HG03439 (cell line): Measurements from ENCODE around the gene DPM2.

Experiments used
- ATAC-seq: cut with Tn5 transposase; IDR thresholded peaks from one replicate; pipeline ENCODE4 v1.9.1; 2021; ENCODE audit warnings: mild to moderate bottlenecking, moderate library complexity; ENCODE audit not compliant: unreplicated experiment

DPM2 gene

DNA sequence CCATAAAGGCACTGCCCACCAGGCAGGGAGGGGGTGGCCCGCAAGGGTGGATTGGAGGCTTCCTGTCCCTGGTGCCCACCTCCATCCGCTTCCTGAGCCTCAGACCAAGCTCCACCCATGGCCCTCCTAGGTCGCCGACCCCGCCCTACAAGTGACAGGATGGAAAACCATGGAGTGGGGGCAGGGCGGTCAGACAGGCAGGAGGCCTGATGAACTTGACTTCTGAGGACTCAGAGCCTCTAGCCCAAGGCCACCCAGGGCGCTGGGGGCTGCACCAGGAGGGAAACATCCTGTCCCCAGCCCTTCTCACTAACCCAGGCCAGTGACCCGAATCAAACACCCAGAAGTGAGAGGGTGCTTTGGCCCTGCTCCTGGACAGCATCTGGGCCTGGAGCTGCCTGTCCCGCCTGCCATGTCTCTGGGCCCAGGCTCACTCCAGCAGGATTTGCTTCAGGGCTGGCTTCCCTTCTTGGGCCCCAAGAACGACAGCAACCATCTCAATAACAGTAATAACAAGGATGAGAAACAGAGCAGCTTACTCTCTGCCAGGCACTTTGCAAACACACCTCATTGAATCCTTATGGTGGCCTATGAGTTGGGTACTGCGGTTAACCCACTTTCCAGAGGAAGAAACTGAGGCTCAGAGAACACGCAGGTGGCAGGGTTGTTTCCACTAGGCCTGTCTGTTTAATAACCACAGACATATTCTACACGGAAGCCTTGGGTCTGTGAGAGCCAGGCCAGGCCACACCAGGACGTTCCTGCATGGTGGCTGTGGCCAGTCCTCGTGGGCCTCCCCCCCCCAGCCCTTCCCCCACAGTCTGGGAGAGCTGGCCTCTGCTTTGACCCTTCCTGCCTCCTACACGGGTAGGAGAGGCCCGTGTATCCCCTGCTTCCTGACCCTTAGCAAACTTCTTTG is 33.8 kb downstream of the DPM2 start:
- no peak for ATAC-seq

DNA sequence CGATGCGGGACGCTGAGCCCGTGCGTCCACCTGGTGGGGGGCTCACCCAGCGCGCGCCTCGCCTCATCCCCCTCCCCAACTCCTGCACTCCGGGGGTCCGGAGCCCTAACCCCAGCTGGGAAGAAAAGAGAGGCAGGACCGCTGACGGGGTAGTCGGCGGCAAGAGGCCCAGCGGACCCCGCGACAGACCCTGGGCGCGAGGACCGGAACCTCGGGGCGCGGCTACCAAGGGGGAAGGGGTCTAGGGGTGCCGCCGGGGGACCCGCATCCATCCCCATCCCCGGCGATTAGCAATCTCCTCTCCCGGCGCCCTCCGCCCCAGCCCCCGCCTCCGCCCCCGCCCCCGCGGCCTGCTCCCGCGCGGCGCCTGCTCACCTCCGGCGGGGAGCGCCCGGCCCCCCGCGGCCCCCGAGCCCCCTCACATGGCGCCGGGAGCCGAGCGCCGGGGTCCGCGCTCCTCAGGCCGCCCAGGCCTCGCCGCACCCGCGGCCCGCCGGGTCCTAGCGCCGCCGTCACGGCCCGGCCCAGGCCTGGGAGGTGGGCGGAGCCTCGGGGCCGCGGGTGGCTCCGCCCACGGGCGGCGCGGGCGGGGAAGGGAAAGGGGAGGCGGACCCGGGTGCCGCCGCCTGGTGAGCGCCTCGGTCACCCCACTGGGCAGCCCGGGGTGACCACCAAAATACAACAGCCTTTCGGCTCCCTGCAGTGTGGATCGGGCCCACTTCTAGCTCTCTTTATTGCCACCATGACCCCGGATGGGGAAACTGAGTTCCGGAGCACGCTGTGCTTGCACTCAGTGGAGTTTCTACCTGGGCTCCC is 38.3 kb downstream of the DPM2 start, which contains the start of gene ST6GALNAC6:
Gene ST6GALNAC6, minus strand, starts transcription at position 476 of the 816 bp plus-strand sequence. CDS start 1,622 bp downstream, outside the sequence.
- peak; percentile 41 for ATAC-seq

DNA sequence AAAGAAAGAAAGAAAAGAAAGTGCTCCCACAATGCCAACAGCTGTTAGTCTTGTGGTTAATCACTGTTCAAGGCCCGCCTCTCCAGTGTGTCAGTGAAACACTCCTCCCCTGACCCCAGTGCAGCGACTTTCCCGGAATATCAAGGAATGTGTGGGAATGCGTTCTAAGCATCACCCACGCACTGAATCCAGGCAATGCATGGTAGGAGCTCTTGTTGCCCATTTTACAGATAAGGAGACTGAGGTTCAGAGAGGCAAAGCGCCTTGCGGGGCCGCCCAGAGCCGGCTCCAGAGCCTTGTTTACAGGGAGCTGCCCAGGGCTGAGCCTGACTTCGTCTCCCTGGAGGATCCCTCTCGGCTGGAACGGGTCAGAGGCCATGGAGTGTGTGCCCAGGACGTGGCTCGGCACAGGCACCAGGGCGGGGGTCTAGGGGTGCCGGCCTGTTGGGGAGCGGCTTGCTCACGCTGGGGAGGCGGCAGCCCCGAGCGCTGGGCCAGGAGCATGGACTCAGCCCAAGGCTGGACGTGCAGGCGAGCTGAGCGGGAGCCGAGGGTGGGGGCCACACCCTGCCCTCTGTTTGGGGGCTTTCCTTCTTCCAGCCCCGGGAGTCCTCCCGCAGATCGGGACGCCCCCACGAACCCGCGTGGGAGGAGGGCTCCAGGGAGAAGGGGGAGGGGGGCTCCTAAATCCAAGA is 39.1 kb downstream of the DPM2 start:
- no peak for ATAC-seq

GRCh38 chr9:127897193-127897692 is 40.4 kb downstream of the DPM2 start:
- ATAC-seq = no peak

GRCh38 chr9:127896395-127897192 is 41.1 kb downstream of the DPM2 start:
- no peak for ATAC-seq

DNA sequence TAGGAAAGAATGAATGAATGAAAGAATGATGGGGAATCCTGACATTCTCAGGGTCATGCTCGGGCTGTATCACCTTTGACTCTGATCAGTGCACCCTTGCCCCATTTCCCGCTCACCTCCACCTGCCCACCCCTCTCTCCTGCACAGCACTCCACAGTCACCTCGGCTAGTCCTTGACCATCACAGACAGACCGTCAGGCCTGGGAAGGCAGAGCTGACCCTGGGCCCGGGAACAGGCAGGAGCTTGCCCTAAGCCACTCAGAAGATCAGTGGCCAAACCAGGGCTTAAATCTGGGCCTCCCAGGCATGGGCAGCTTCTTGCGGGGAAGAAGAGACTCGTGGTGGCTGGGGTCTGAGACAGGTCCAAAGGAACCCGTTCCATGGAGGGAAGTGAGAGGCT is 41.8 kb downstream of the DPM2 start:
- no peak for ATAC-seq

DNA sequence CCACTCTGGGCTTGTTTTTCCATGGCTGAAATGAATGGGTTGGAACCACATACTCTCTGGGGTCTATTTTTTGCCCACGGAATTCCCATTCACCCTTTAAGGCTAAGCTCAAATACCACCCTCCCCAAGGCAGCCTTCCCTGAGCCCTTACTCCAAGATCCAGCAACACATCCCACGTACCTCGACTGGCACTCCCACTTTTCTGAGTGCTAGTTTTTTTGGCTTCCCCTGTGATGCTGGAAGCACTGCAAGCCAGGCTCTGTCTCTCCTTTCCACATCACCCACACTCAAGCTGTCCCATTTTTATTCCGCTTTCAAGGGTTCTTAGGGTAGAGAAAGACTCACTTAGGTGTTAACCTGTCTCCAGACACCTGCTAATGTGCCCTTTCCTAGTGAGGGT is 44.3 kb downstream of the DPM2 start:
- ATAC-seq = no peak

DNA sequence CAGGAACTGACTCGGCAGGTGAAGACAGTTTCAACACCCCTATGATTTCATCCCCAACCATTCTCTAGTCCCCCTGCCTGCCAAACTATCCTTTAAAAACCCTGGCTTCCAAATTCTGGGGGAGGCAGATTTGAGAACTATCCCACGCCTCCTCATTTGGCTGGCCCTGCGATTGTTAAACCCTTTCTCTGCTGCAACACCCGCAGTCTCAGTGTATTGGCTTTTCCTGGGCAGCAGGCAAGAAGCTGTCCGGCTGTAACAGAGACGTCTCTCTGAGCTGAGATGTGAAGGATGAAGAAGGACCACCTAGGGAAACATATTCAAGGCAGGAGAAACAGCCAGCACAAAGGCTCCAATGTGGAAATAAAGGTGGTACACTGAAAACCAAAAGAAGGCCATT is 44.8 kb downstream of the DPM2 start:
- ATAC-seq = no peak

- ATAC-seq = no peak
Observed at GRCh38 chr9:127890053-127890452, 47.6 kb downstream of the DPM2 start.

GRCh38 chr9:127887792-127888191 is 49.9 kb downstream of the DPM2 start:
- ATAC-seq = no peak

GRCh38 chr9:127886401-127886972 is 51.2 kb downstream of the DPM2 start:
- ATAC-seq = no peak

- no peak for ATAC-seq
Observed at GRCh38 chr9:127885508-127886281, 52.0 kb downstream of the DPM2 start.
